Trophoblast cell (in vitro differentiated cells and primary cell): ENCODE results near the gene ILRUN.
"Not testable (repeated sequence)": the region's sequence is repeated elsewhere in the genome, so short reads cannot be mapped to it uniquely, and the experiment has no call there.

Source experiments
- DNase-seq, 2 donors: peaks; one replicate each; pipeline ENCODE4 v3.0.0-alpha.2; 2016
- H2AFZ ChIP-seq: 2 replicates; pipeline ENCODE4 v1.6.1; 2013; ENCODE audit warnings: low read length, moderate library complexity, mild to moderate bottlenecking; ENCODE audit not compliant: insufficient read depth, poor library complexity
- H2AK5ac ChIP-seq: 2 replicates; pipeline ENCODE4 v1.6.1; 2013; ENCODE audit warnings: mild to moderate bottlenecking, low read length
- H2BK120ac ChIP-seq: 2 replicates; pipeline ENCODE4 v1.6.1; 2013; ENCODE audit warnings: low read length, mild to moderate bottlenecking, moderate library complexity; ENCODE audit not compliant: insufficient read depth, poor library complexity
- H2BK12ac ChIP-seq: 2 replicates; pipeline ENCODE4 v1.6.1; 2013; ENCODE audit warnings: mild to moderate bottlenecking, low read length, moderate library complexity
- H2BK5ac ChIP-seq: 2 replicates; pipeline ENCODE4 v1.6.1; 2013; ENCODE audit warnings: low read length, low read depth, moderate library complexity, mild to moderate bottlenecking; ENCODE audit not compliant: poor library complexity
- H3K14ac ChIP-seq: 2 replicates; pipeline ENCODE4 v1.6.1; 2013; ENCODE audit warnings: mild to moderate bottlenecking, low read length
- H3K18ac ChIP-seq: 2 replicates; pipeline ENCODE4 v1.6.1; 2013; ENCODE audit warnings: mild to moderate bottlenecking, low read length
- H3K23ac ChIP-seq: 2 replicates; pipeline ENCODE4 v1.6.1; 2013; ENCODE audit warnings: low read length
- H3K27ac ChIP-seq: 2 replicates; pipeline ENCODE4 v1.5.1; 2013; ENCODE audit warnings: low read depth, mild to moderate bottlenecking, inconsistent platforms, low read length, moderate library complexity
- H3K27me3 ChIP-seq: 2 replicates; pipeline ENCODE4 v1.6.1; 2013; ENCODE audit warnings: inconsistent platforms, mild to moderate bottlenecking, low read length, moderate library complexity; ENCODE audit not compliant: insufficient read depth
- H3K36me3 ChIP-seq, 2 experiments: 1 replicate in 1 of 2; 2 replicates in 1 of 2; pipeline ENCODE4 v1.6.1; 2013; ENCODE audit warnings: low read length in 2 of 2, mild to moderate bottlenecking in 2 of 2, moderate library complexity in 1 of 2; ENCODE audit not compliant: insufficient read depth in 2 of 2, control insufficient read depth in 1 of 2
- H3K4ac ChIP-seq: 2 replicates; pipeline ENCODE4 v1.6.1; 2013; ENCODE audit warnings: low read depth, mild to moderate bottlenecking, low read length, moderate library complexity
- H3K4me1 ChIP-seq, 2 experiments: 1 replicate in 1 of 2; 2 replicates in 1 of 2; pipeline ENCODE4 v1.6.1; 2013; ENCODE audit warnings: low read length in 2 of 2, mild to moderate bottlenecking in 2 of 2, moderate library complexity in 1 of 2; ENCODE audit not compliant: insufficient read depth in 2 of 2, control insufficient read depth in 1 of 2
- H3K4me2 ChIP-seq: 2 replicates; pipeline ENCODE4 v1.6.1; 2013; ENCODE audit warnings: inconsistent platforms, mild to moderate bottlenecking, low read length, moderate library complexity
- H3K4me3 ChIP-seq: 2 replicates; pipeline ENCODE4 v1.5.1; 2013; ENCODE audit warnings: mild to moderate bottlenecking, low read depth, low read length, inconsistent platforms
- H3K79me1 ChIP-seq: one replicate; pipeline ENCODE4 v1.6.1; 2013; ENCODE audit warnings: low read length
- H3K79me2 ChIP-seq: 2 replicates; pipeline ENCODE4 v1.6.1; 2013; ENCODE audit warnings: low read length, mild to moderate bottlenecking; ENCODE audit not compliant: control insufficient read depth, insufficient read depth, poor library complexity
- H3K9ac ChIP-seq: 2 replicates; pipeline ENCODE4 v1.6.1; 2013; ENCODE audit warnings: mild to moderate bottlenecking, low read length
- H3K9me3 ChIP-seq: 2 replicates; pipeline ENCODE4 v1.6.1; 2013; ENCODE audit warnings: low read depth, mild to moderate bottlenecking, control low read depth, inconsistent platforms, low read length; ENCODE audit not compliant: insufficient read depth
- H4K12ac ChIP-seq: 2 replicates; pipeline ENCODE4 v1.6.1; 2013; ENCODE audit warnings: low read depth, mild to moderate bottlenecking, low read length, moderate library complexity
- H4K8ac ChIP-seq: 2 replicates; pipeline ENCODE4 v1.6.1; 2013; ENCODE audit warnings: low read depth, mild to moderate bottlenecking, low read length, moderate library complexity
- H4K91ac ChIP-seq: one replicate; pipeline ENCODE4 v1.6.1; 2013; ENCODE audit warnings: low read depth, mild to moderate bottlenecking, low read length, moderate library complexity
- WGBS: extraction: QIAGEN DNeasy Blood & Tissue Kit; methylation state at CpG from one replicate; pipeline ENCODE4 v1.1.7; 2013; ENCODE audit warnings: missing lambda C conversion rate; ENCODE audit not compliant: insufficient read length, insufficient coverage; ENCODE audit errors: extremely low coverage; 5-methylcytosine and 5-hydroxymethylcytosine counted together

The ILRUN gene

DNA sequence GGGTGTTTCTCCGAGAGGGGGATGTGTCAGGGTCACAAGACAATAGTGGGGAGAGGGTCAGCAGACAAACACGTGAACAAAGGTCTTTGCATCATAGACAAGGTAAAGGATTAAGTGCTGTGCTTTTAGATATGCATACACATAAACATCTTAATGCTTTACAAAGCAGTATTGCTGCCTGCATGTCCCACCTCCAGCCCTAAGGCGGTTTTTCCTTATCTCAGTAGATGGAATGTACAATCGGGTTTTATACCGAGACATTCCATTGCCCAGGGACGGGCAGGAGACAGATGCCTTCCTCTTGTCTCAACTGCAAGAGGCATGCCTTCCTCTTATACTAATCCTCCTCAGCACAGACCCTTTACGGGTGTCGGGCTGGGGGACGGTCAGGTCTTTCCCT, 23.1 kb upstream of the ILRUN start:
- not testable (repeated sequence) for DNase-seq, H3K4me1 ChIP-seq, H3K4me3 ChIP-seq, H3K4me2 ChIP-seq, H3K79me2 ChIP-seq, H2BK5ac ChIP-seq, H4K91ac ChIP-seq, H3K36me3 ChIP-seq, H2BK120ac ChIP-seq, H4K12ac ChIP-seq, H4K8ac ChIP-seq, H3K4ac ChIP-seq, H3K14ac ChIP-seq, H2AK5ac ChIP-seq, H3K79me1 ChIP-seq, H2BK12ac ChIP-seq, H3K9ac ChIP-seq, H3K23ac ChIP-seq, H3K27ac ChIP-seq, H3K18ac ChIP-seq, H3K27me3 ChIP-seq, H3K9me3 ChIP-seq, H2AFZ ChIP-seq
- no CpG with 5 or more reads among the region's 9 CpGs for WGBS

DNA sequence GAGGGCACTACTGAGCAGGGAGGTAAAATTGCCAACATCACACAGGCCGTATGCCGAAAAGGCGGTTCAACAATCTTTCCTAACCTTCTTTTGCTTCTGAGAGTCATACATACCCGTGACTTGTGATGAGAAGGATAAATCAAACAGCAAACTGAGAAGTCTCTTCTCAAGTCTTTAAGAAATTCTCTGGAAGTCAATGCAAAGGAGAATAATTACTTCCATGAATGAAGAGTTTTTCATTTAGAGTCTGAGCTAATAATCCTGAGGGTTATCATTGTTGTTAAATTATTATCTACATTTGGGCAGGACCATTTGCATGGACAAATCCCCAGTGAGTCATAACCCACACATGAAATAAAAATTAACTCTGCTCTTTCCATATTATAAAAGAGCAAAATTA, 22.4 kb upstream of the ILRUN start:
- no peak overlapping the region for H2BK120ac ChIP-seq
- no peak overlapping the region for H4K91ac ChIP-seq
- WGBS: no CpG with 5 or more reads among the region's 4 CpGs
- no peak overlapping the region for H3K4me3 ChIP-seq
- no peak overlapping the region for H3K18ac ChIP-seq
- H2AK5ac ChIP-seq: no peak overlapping the region
- no peak for DNase-seq
- no peak overlapping the region for H4K8ac ChIP-seq
- no peak overlapping the region for H3K4ac ChIP-seq
- no peak overlapping the region for H3K27ac ChIP-seq
- no peak overlapping the region for H3K14ac ChIP-seq
- no peaks in the 10 kb centered on the region for H3K27me3 ChIP-seq
- no peak overlapping the region for H2BK12ac ChIP-seq
- H3K4me1 ChIP-seq: peaks cover 2 to 6% of the 10 kb centered on the region in 2 experiments
- no peak overlapping the region for H2BK5ac ChIP-seq
- H3K79me1 ChIP-seq: peaks cover 7% of the 10 kb centered on the region
- H3K9ac ChIP-seq: no peak overlapping the region
- no peak overlapping the region for H3K4me2 ChIP-seq
- no peaks in the 10 kb centered on the region for H3K36me3 ChIP-seq
- H3K23ac ChIP-seq: no peak overlapping the region
- H4K12ac ChIP-seq: no peak overlapping the region
- H3K9me3 ChIP-seq: no peaks in the 10 kb centered on the region
- H3K79me2 ChIP-seq: peaks cover 2% of the 10 kb centered on the region
- no peak overlapping the region for H2AFZ ChIP-seq

DNA sequence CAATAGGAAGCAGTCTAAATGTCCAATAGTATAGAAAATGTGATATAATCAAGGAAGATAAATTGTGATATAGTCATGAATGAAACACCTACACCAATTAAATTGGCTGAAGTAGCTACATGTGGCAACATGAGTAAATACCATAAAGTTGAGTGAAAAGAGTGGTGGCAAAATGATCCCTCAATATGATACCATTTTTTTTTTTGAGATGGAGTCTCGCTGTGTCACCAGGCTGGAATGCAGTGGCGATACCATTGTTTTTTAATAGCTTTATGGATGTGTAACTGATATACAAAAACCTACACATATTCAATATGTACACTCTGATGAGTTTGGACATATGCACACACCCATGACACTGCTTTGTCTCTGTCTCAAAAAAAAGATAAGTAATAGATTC, 20.9 kb upstream of the ILRUN start:
- H3K18ac ChIP-seq: no peak overlapping the region
- H3K27ac ChIP-seq: no peak overlapping the region
- DNase-seq: peak in 1 of 2 donors; percentile 49
- no peak overlapping the region for H3K4me3 ChIP-seq
- H3K36me3 ChIP-seq: no peaks in the 10 kb centered on the region
- H3K14ac ChIP-seq: no peak overlapping the region
- H2BK12ac ChIP-seq: no peak overlapping the region
- WGBS: no CpG with 5 or more reads among the region's 2 CpGs
- H3K27me3 ChIP-seq: no peaks in the 10 kb centered on the region
- no peak overlapping the region for H4K91ac ChIP-seq
- no peak overlapping the region for H3K23ac ChIP-seq
- no peak overlapping the region for H4K12ac ChIP-seq
- no peak overlapping the region for H3K4ac ChIP-seq
- H3K9ac ChIP-seq: no peak overlapping the region
- H2BK120ac ChIP-seq: no peak overlapping the region
- peaks cover 2 to 6% of the 10 kb centered on the region in 2 experiments for H3K4me1 ChIP-seq
- no peaks in the 10 kb centered on the region for H3K9me3 ChIP-seq
- H2AK5ac ChIP-seq: no peak overlapping the region
- no peak overlapping the region for H2AFZ ChIP-seq
- H3K4me2 ChIP-seq: no peak overlapping the region
- H3K79me2 ChIP-seq: peaks cover 2% of the 10 kb centered on the region
- H4K8ac ChIP-seq: no peak overlapping the region
- H2BK5ac ChIP-seq: no peak overlapping the region
- H3K79me1 ChIP-seq: peaks cover 7% of the 10 kb centered on the region

DNA sequence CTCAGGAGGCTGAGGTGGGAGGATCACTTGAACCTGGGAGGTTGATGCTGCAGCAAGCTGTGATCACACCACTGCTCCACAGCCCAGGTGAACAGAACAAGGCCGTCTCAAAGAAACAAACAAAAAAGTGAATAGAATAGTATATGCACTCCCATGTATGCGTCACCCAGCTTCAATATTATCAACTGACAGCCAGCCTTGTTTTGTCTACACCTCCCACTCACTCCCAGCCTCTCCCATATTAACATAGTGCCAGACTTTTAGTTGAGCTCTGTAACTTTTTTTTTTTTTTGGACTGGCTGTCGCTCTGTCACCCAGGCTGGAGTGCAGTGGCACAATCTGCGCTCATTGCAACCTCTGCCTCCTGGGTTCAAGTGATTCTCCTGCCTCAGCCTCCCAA, 18.1 kb upstream of the ILRUN start:
- WGBS: no CpG with 5 or more reads among the region's 4 CpGs
- Histone ChIP-seq H3K9me3 (no peaks in the 10 kb centered on the region), H3K23ac (no peak overlapping the region)

More for the DNA sequence above, 18.1 kb upstream of the ILRUN start:
- Histone ChIP-seq H4K91ac (no peak overlapping the region), H3K79me2 (no peaks in the 10 kb centered on the region), H4K8ac (no peak overlapping the region), H2AFZ (no peak overlapping the region), H3K4ac (no peak overlapping the region), H3K27me3 (no peaks in the 10 kb centered on the region), H4K12ac (no peak overlapping the region), H3K4me1 (peaks cover 0 to 2% of the 10 kb centered on the region in 2 experiments), H3K36me3 (no peaks in the 10 kb centered on the region), H2BK5ac (no peak overlapping the region), H2BK120ac (no peak overlapping the region), H2BK12ac (no peak overlapping the region), H3K4me2 (no peak overlapping the region), H3K79me1 (peaks cover 1% of the 10 kb centered on the region), H3K18ac (no peak overlapping the region), H2AK5ac (no peak overlapping the region), H3K14ac (no peak overlapping the region), H3K27ac (no peak overlapping the region), H3K9ac (no peak overlapping the region), H3K4me3 (no peak overlapping the region)
- DNase-seq: no peak
